ENCODE results near the gene KLF14. TPM values are rescaled to one million over a fixed set of nuclear protein-coding genes. Genes with fewer than 3 reads are reported as not detected.
"Not testable (repeated sequence)": the region's sequence is repeated elsewhere in the genome, so short reads cannot be mapped to it uniquely, and the experiment has no call there.

KLF14 gene
- total RNA-seq, 1 experiment from 2014 or later = not detected

- Histone ChIP-seq H3K4me1 (peaks cover 3% of the 10 kb centered on the region; the same call in 1 of the 2 replicates), H3K4me3 (ENCODE audit: low read depth, low read length) (no peak overlapping the region), H3K36me3 (ENCODE audit: control insufficient read depth, insufficient read depth, low read length) (no peaks in the 10 kb centered on the region), H3K27me3 (replicated peaks; ENCODE audit: control insufficient read depth, insufficient read depth, low read length) (no peaks in the 10 kb centered on the region), H3K9me3 (peaks cover 16% of the 10 kb centered on the region; the same call in 1 of the 2 replicates)
- intact Hi-C loops (cut with micrococcal nuclease; ENCODE audit: unreplicated experiment) = no loop called here
- no peak overlapping the region for H3K4me3 Mint-ChIP-seq (ENCODE audit: unreplicated experiment)
- no peak overlapping the region for H3K27ac Mint-ChIP-seq (ENCODE audit: unreplicated experiment)
- peaks cover 36% of the 10 kb centered on the region for H3K9me3 Mint-ChIP-seq (ENCODE audit: unreplicated experiment)
- H3K4me1 Mint-ChIP-seq (ENCODE audit: low read depth, unreplicated experiment) = no peaks in the 10 kb centered on the region
- DNase-seq = no peak
- no peaks in the 10 kb centered on the region for H3K36me3 Mint-ChIP-seq (ENCODE audit: insufficient read depth, unreplicated experiment)
- TF ChIP-seq CTCF (IDR thresholded peaks at IDR 0.05; ENCODE audit: insufficient read depth in 1 of 2, low read depth in 1 of 2, low read length in 1 of 2, severe bottlenecking in 1 of 2, unreplicated experiment in 1 of 2) = no peak
- CTCF ChIA-PET = no interaction called here
- POLR2A ChIA-PET = no interaction called here
- peaks cover 3% of the 10 kb centered on the region for H3K27me3 Mint-ChIP-seq (ENCODE audit: insufficient read depth, unreplicated experiment)
- no TSS peak for BruUV-seq (replicated peaks)
Measured at GRCh38 chr7:130768854-130769253, 34.8 kb upstream of the KLF14 start.

GRCh38 chr7:130764569-130764968 is 30.6 kb upstream of the KLF14 start:
- H3K4me3 Mint-ChIP-seq (ENCODE audit: unreplicated experiment); DNase-seq; intact Hi-C loops (cut with micrococcal nuclease; ENCODE audit: unreplicated experiment); H3K4me1 Mint-ChIP-seq (ENCODE audit: low read depth, unreplicated experiment); POLR2A ChIA-PET; H3K36me3 Mint-ChIP-seq (ENCODE audit: insufficient read depth, unreplicated experiment); H3K27me3 ChIP-seq (replicated peaks; ENCODE audit: control insufficient read depth, insufficient read depth, low read length); CTCF ChIA-PET; H3K4me3 ChIP-seq (ENCODE audit: low read depth, low read length); H3K36me3 ChIP-seq (ENCODE audit: control insufficient read depth, insufficient read depth, low read length); BruUV-seq (replicated peaks); H3K4me1 ChIP-seq; H3K27ac Mint-ChIP-seq (ENCODE audit: unreplicated experiment): not testable (repeated sequence)
- H3K9me3 ChIP-seq = peaks cover 16% of the 10 kb centered on the region; the same call in 1 of the 2 replicates
- Mint-ChIP-seq H3K9me3 (ENCODE audit: unreplicated experiment) (peaks cover 12% of the 10 kb centered on the region), H3K27me3 (ENCODE audit: insufficient read depth, unreplicated experiment) (peaks cover 12% of the 10 kb centered on the region)

GRCh38 chr7:130758429-130759056 is 24.5 kb upstream of the KLF14 start:
- H3K4me3 Mint-ChIP-seq (ENCODE audit: unreplicated experiment) = no peak overlapping the region
- Histone ChIP-seq H3K4me1 (no peaks in the 10 kb centered on the region), H3K27me3 (replicated peaks; ENCODE audit: control insufficient read depth, insufficient read depth, low read length) (no peaks in the 10 kb centered on the region), H3K9me3 (no peaks in the 10 kb centered on the region), H3K4me3 (ENCODE audit: low read depth, low read length) (no peak overlapping the region), H3K36me3 (ENCODE audit: control insufficient read depth, insufficient read depth, low read length) (no peaks in the 10 kb centered on the region)
- POLR2A ChIA-PET = no interaction called here
- CTCF ChIA-PET = interaction anchor here (0.5 to 1.1 kb wide), 10 partner anchors 25 to 850 kb away, joined by 3 to 17 read pairs (median 4); partner anchors contain the start of genes KLF14 and KLHDC10
- no peaks in the 10 kb centered on the region for H3K4me1 Mint-ChIP-seq (ENCODE audit: low read depth, unreplicated experiment)
- peak; percentile 65 to 69 for TF ChIP-seq CTCF (IDR thresholded peaks at IDR 0.05; ENCODE audit: insufficient read depth in 1 of 2, low read depth in 1 of 2, low read length in 1 of 2, severe bottlenecking in 1 of 2, unreplicated experiment in 1 of 2)
- H3K9me3 Mint-ChIP-seq (ENCODE audit: unreplicated experiment) = no peaks in the 10 kb centered on the region
- peaks cover 13% of the 10 kb centered on the region for H3K27me3 Mint-ChIP-seq (ENCODE audit: insufficient read depth, unreplicated experiment)
- intact Hi-C loops (cut with micrococcal nuclease; ENCODE audit: unreplicated experiment) = loop anchor here (1.0 to 10.0 kb wide), 4 partner anchors 24 to 686 kb away; partner anchors contain the start of gene KLF14
- no peaks in the 10 kb centered on the region for H3K36me3 Mint-ChIP-seq (ENCODE audit: insufficient read depth, unreplicated experiment)
- BruUV-seq (replicated peaks) = no TSS peak
- DNase-seq = peak in 1 of 2 experiments; percentile 28
- H3K27ac Mint-ChIP-seq (ENCODE audit: unreplicated experiment) = no peak overlapping the region

All from Caco-2 (cell line).